Esophagus muscularis mucosa (tissue), 3 donors: Measurements from ENCODE around the gene IFI6.

Source experiments
- CTCF ChIP-seq, 3 experiments: fragments of 200-600 bp in 2 of 3; fragments of 450-650 bp in 1 of 3; sonication (generic) in 2 of 3; IDR thresholded peaks; one replicate each; pipeline ENCODE4 v1.5.1; 2017 to 2019; ENCODE audit warnings: antibody characterized with exemption in 3 of 3, mild to moderate bottlenecking in 2 of 3, moderate library complexity in 1 of 3
- POLR2AphosphoS5 ChIP-seq, 2 donors: sonication (generic); formaldehyde crosslinking; IDR thresholded peaks; one replicate each; pipeline ENCODE4 v1.6.1; 2017; ENCODE audit warnings: antibody characterized with exemption in 2 of 2

GRCh38 chr1:27666294-27666693 is 5.7 kb downstream of the IFI6 start:
- no peak for TF ChIP-seq CTCF (IDR thresholded peaks at IDR 0.05)
- no peak for TF ChIP-seq POLR2AphosphoS5 (IDR thresholded peaks at IDR 0.05)
